A549 (cell line): Measurements from ENCODE around the gene PLXNA1. TPM values are rescaled to one million over a fixed set of nuclear protein-coding genes. Genes with fewer than 3 reads are reported as not detected.

ENCODE experiments used
- ATAC-seq, 2 experiments: fragments of 200-7000 bp in 1 of 2; fragments of >200 bp in 1 of 2; cut with Nextera tagmentation in 1 of 2; cut with Tn5 transposase in 1 of 2; 3 replicates each; pipeline versions ENCODE4 v1.8.0 to v1.9.1; 2018 to 2020; ENCODE audit warnings: mild to moderate bottlenecking in 1 of 2, moderate library complexity in 1 of 2
- CTCF ChIA-PET: fragments of 300-600 bp; sonication (Branson Sonifier 250); formaldehyde crosslinking; extraction: SDS; loops from one replicate; lab custom pipeline; 2021; ENCODE audit warnings: antibody characterized with exemption, inconsistent platforms; lab: Yijun Ruan, JAX
- POLR2A ChIA-PET: fragments of 350-600 bp; formaldehyde crosslinking; extraction: SDS; loops from one replicate; lab custom pipeline; 2021; ENCODE audit warnings: antibody characterized with exemption, inconsistent platforms; lab: Yijun Ruan, JAX
- DNase-seq, 2 experiments: peaks; one replicate each; pipeline versions ENCODE4 v3.0.0 to v3.0.0-alpha.2; 2011 to 2016; ENCODE audit warnings: low read depth in 1 of 2, low spot score in 1 of 2
- FAIRE-seq: peaks from 2 replicates; lab custom pipeline; 2011; peaks lifted over from hg19 to GRCh38; lab: Jason Lieb, UNC
- H3K27ac ChIP-seq, 2 experiments: fragments of >200 bp; sonication (Bioruptor Twin); formaldehyde crosslinking; 3 replicates each; pipeline ENCODE4 v1.5.1; 2016 to 2017
- H3K4me1 ChIP-seq: fragments of >200 bp; sonication (Bioruptor Twin); formaldehyde crosslinking; 3 replicates; pipeline ENCODE4 v1.6.1; 2016
- H3K4me2 ChIP-seq: fragments of >200 bp; sonication (Bioruptor Twin); formaldehyde crosslinking; 3 replicates; pipeline ENCODE4 v1.6.1; 2016
- H3K4me3 ChIP-seq: fragments of >200 bp; sonication (Bioruptor Twin); formaldehyde crosslinking; 3 replicates; pipeline ENCODE4 v1.5.1; 2016
- H3K9me3 ChIP-seq: fragments of >200 bp; sonication (Bioruptor Twin); formaldehyde crosslinking; 3 replicates; pipeline ENCODE4 v1.6.1; 2016
- ATOH8 ChIP-seq: fragments of 250-450 bp; sonication (Bioruptor Pico); IDR thresholded peaks from 2 replicates; pipeline ENCODE4 v1.5.0; 2020; ENCODE audit warnings: low read depth, mild to moderate bottlenecking, moderate library complexity
- CHD4 ChIP-seq: fragments of 200-600 bp; sonication (generic); IDR thresholded peaks from 2 replicates; pipeline ENCODE4 v1.6.1; 2016; ENCODE audit warnings: antibody characterized with exemption, mild to moderate bottlenecking, borderline replicate concordance
- E2F6 ChIP-seq: IDR thresholded peaks from 2 replicates; pipeline ENCODE4 v1.6.1; 2012; ENCODE audit warnings: low read depth, borderline replicate concordance
- EHMT2 ChIP-seq: fragments of 200-600 bp; sonication (generic); IDR thresholded peaks from 2 replicates; pipeline ENCODE4 v1.6.1; 2016; ENCODE audit warnings: antibody characterized with exemption, low read depth, mild to moderate bottlenecking, moderate library complexity
- ELK1 ChIP-seq: fragments of 150-350 bp; IDR thresholded peaks from 2 replicates; pipeline ENCODE4 v1.6.1; 2014; ENCODE audit warnings: low read depth, mild to moderate bottlenecking, low read length
- EP300 ChIP-seq, 2 experiments: fragments of >200 bp; sonication (Bioruptor Twin); formaldehyde crosslinking; IDR thresholded peaks; 2 replicates in 1 of 2; 3 replicates in 1 of 2; pipeline ENCODE4 v1.6.1; 2016 to 2017
- ESRRA ChIP-seq: fragments of 150-350 bp; IDR thresholded peaks from 2 replicates; pipeline ENCODE4 v1.6.1; 2014; ENCODE audit warnings: mild to moderate bottlenecking, low read length, borderline replicate concordance
- FOSB ChIP-seq: fragments of 250-450 bp; sonication (Bioruptor Pico); IDR thresholded peaks from 2 replicates; pipeline ENCODE4 v1.5.0; 2020; ENCODE audit warnings: mild to moderate bottlenecking, moderate library complexity
- HDAC2 ChIP-seq: fragments of 200-600 bp; sonication (generic); IDR thresholded peaks from 2 replicates; pipeline ENCODE4 v1.6.1; 2016
- HES2 ChIP-seq: fragments of >200 bp; sonication (Bioruptor Twin); formaldehyde crosslinking; IDR thresholded peaks from 2 replicates; pipeline ENCODE4 v1.6.1; 2016
- HEYL ChIP-seq: fragments of 250-450 bp; sonication (Bioruptor Pico); IDR thresholded peaks from 2 replicates; pipeline ENCODE4 v1.8.0; 2021; ENCODE audit warnings: mild to moderate bottlenecking, moderate library complexity
- HOXA7 ChIP-seq: fragments of 250-450 bp; sonication (Bioruptor Pico); IDR thresholded peaks from 2 replicates; pipeline ENCODE4 v1.5.0; 2020; ENCODE audit warnings: mild to moderate bottlenecking, moderate library complexity
- KDM5A ChIP-seq: fragments of 200-600 bp; sonication (generic); IDR thresholded peaks from 2 replicates; pipeline ENCODE4 v1.6.1; 2016; ENCODE audit warnings: antibody characterized with exemption, mild to moderate bottlenecking
- MAZ ChIP-seq: fragments of 150-350 bp; IDR thresholded peaks from 2 replicates; pipeline ENCODE4 v1.6.1; 2014; ENCODE audit warnings: antibody characterized with exemption, low read depth, low read length, borderline replicate concordance
- MYC ChIP-seq: IDR thresholded peaks from 2 replicates; pipeline ENCODE4 v1.6.1; 2012; ENCODE audit warnings: mild to moderate bottlenecking, inconsistent platforms, low read length, improper control_type of control experiment, borderline replicate concordance
- NPAS2 ChIP-seq: fragments of 250-450 bp; sonication (Bioruptor Pico); IDR thresholded peaks from 2 replicates; pipeline ENCODE4 v1.8.0; 2022; ENCODE audit warnings: mild to moderate bottlenecking, moderate library complexity, borderline replicate concordance
- PBX3 ChIP-seq: IDR thresholded peaks from 2 replicates; pipeline ENCODE4 v1.6.1; 2012
- PHF8 ChIP-seq: fragments of 200-600 bp; sonication (generic); IDR thresholded peaks from 2 replicates; pipeline ENCODE4 v1.6.1; 2016; ENCODE audit warnings: low read depth, mild to moderate bottlenecking, antibody characterized with exemption, moderate library complexity, borderline replicate concordance
- POLR2AphosphoS2 ChIP-seq: conservative IDR thresholded peaks from 2 replicates; pipeline ENCODE4 v1.6.1; 2012; ENCODE audit warnings: low read length, improper control_type of control experiment, inconsistent platforms
- RARB ChIP-seq: fragments of 250-450 bp; sonication (Bioruptor Pico); IDR thresholded peaks from 2 replicates; pipeline ENCODE4 v1.8.0; 2021; ENCODE audit warnings: mild to moderate bottlenecking, moderate library complexity
- REST ChIP-seq: fragments of 200-600 bp; sonication (generic); IDR thresholded peaks from 2 replicates; pipeline ENCODE4 v1.6.1; 2016; ENCODE audit warnings: antibody characterized with exemption, mild to moderate bottlenecking, moderate library complexity
- RNF2 ChIP-seq: fragments of 200-600 bp; sonication (generic); IDR thresholded peaks from 2 replicates; pipeline ENCODE4 v1.6.1; 2016; ENCODE audit warnings: low read depth, mild to moderate bottlenecking, antibody characterized with exemption, moderate library complexity, borderline replicate concordance
- SMC3 ChIP-seq: fragments of >200 bp; sonication (Bioruptor Twin); formaldehyde crosslinking; IDR thresholded peaks from 3 replicates; pipeline ENCODE4 v1.6.1; 2018; ENCODE audit warnings: inconsistent platforms
- SREBF2 ChIP-seq: fragments of 450-650 bp; IDR thresholded peaks from 2 replicates; pipeline ENCODE4 v1.6.1; 2014; ENCODE audit warnings: mild to moderate bottlenecking, moderate library complexity
- TFCP2L1 ChIP-seq: fragments of 250-450 bp; sonication (Bioruptor Pico); IDR thresholded peaks from 2 replicates; pipeline ENCODE4 v1.5.0; 2021; ENCODE audit warnings: mild to moderate bottlenecking
- TP53 ChIP-seq: fragments of 250-450 bp; sonication (Bioruptor Pico); IDR thresholded peaks from 2 replicates; pipeline ENCODE4 v1.5.0; 2021; ENCODE audit warnings: mild to moderate bottlenecking, moderate library complexity
- USF2 ChIP-seq: fragments of 450-650 bp; IDR thresholded peaks from 2 replicates; pipeline ENCODE4 v1.6.1; 2014; ENCODE audit warnings: antibody characterized with exemption
- ZSCAN20 ChIP-seq: fragments of 250-450 bp; sonication (Bioruptor Pico); IDR thresholded peaks from 2 replicates; pipeline ENCODE4 v1.8.0; 2022; ENCODE audit warnings: mild to moderate bottlenecking, moderate library complexity
- WGBS: methylation state at CpG from one replicate; pipeline ENCODE4 v1.1.6; 2017; ENCODE audit errors: missing lambda C conversion rate; 5-methylcytosine and 5-hydroxymethylcytosine counted together
- polyA plus RNA-seq, 4 experiments: library from polyadenylated mRNA; depleted of rRNA in 3 of 4; stranded (reverse); fragments of >200 nt; fragmentation: RNase III in 1 of 4; extraction: RNeasy Plus Mini Kit Qiagen cat#74134 plus additional on column Dnase treatment in 1 of 4; gene quantifications; 2 replicates in 3 of 4; 3 replicates in 1 of 4; pipeline ENCODE4 v1.2.3, GENCODE V29; 2011 to 2017

The PLXNA1 gene
- polyA plus RNA-seq, 2 of the 4 experiments (the other 2 are of a cell fraction) = 9.1 to 16.3 TPM

GRCh38 chr3:127026661-127027060 is 43.7 kb downstream of the PLXNA1 start:
- Histone ChIP-seq H3K9me3 (no peaks in the 10 kb centered on the region), H3K4me2 (no peak overlapping the region), H3K27ac (no peak overlapping the region), H3K4me3 (no peak overlapping the region)
- CTCF ChIA-PET = interaction anchor here (0.6 kb wide), 1 partner anchor 44 kb away, joined by 3 read pairs; no protein-coding TSS in a partner anchor
- POLR2A ChIA-PET = no interaction called here
- no peak for FAIRE-seq
- no peak for ATAC-seq
- WGBS = 100% methylated on average over 1 of the region's 7 CpGs
- no peak for TF ChIP-seq RNF2
- no peak for TF ChIP-seq PBX3
- TF ChIP-seq MYC = no peak
- no peak for TF ChIP-seq EP300 (IDR thresholded peaks at IDR 0.05)
- no peak for TF ChIP-seq FOSB (CRISPR knock-in tag)
- TF ChIP-seq TP53 (CRISPR knock-in tag) = no peak
- no peak for TF ChIP-seq REST
- TF ChIP-seq MAZ = no peak
- no peak for TF ChIP-seq ELK1
- no peak for TF ChIP-seq E2F6
- no peak for TF ChIP-seq ZSCAN20
- no peak for TF ChIP-seq PHF8
- TF ChIP-seq SREBF2 = no peak
- TF ChIP-seq RARB (CRISPR knock-in tag) = no peak
- no peak for TF ChIP-seq NPAS2
- no peak for TF ChIP-seq EHMT2
- TF ChIP-seq SMC3 = no peak
- TF ChIP-seq TFCP2L1 (CRISPR knock-in tag) = no peak
- TF ChIP-seq POLR2AphosphoS2 = no peak
- TF ChIP-seq, all 56 proteins: peak for 0
- no peaks in the 10 kb centered on the region for H3K4me1 ChIP-seq
- DNase-seq = no peak

- Histone ChIP-seq H3K4me1 (no peaks in the 10 kb centered on the region), H3K27ac (no peak overlapping the region), H3K4me2 (no peak overlapping the region), H3K9me3 (no peaks in the 10 kb centered on the region), H3K4me3 (no peak overlapping the region)
- ChIA-PET CTCF (no interaction called here), POLR2A (no interaction called here)
- no peak for ATAC-seq
- TF ChIP-seq ATOH8 (CRISPR knock-in tag) = no peak
- TF ChIP-seq HDAC2 = no peak
- TF ChIP-seq USF2 = no peak
- no peak for TF ChIP-seq KDM5A
- TF ChIP-seq CHD4 = no peak
- TF ChIP-seq HEYL = no peak
- no peak for TF ChIP-seq ESRRA
- no peak for TF ChIP-seq HOXA7 (CRISPR knock-in tag)
- TF ChIP-seq HES2 = no peak
- 96% methylated on average over 17 of the region's 21 CpGs for whole genome bisulfite sequencing
- FAIRE-seq = no peak
- no peak for DNase-seq
These were observed 44.3 kb downstream of the PLXNA1 start for GRCh38 chr3:127027061-127027735.
